Ascending aorta (tissue), 2 donors: Measurements from ENCODE around the gene JAZF1. TPM values are rescaled to one million over a fixed set of nuclear protein-coding genes. Genes with fewer than 3 reads are reported as not detected.

ENCODE experiments used
- DNase-seq, 2 donors: peaks; one replicate each; pipeline ENCODE4 v3.0.0-alpha.2; 2019; ENCODE audit warnings: low spot score in 2 of 2
- H3K27ac ChIP-seq, 2 donors: fragments of 200-600 bp; sonication (generic); one replicate each; pipeline ENCODE4 v1.5.1; 2016 to 2017; ENCODE audit warnings: mild to moderate bottlenecking in 1 of 2
- H3K27me3 ChIP-seq: fragments of 200-600 bp; sonication (generic); one replicate; pipeline ENCODE4 v1.5.1; 2017
- H3K36me3 ChIP-seq, 2 donors: fragments of 200-600 bp; sonication (generic); one replicate each; pipeline ENCODE4 v1.5.1; 2016
- H3K4me1 ChIP-seq, 2 donors: fragments of 200-600 bp; sonication (generic); one replicate each; pipeline ENCODE4 v1.5.1; 2016 to 2017; ENCODE audit warnings: mild to moderate bottlenecking in 1 of 2
- H3K4me3 ChIP-seq, 2 donors: fragments of 200-600 bp; sonication (generic); one replicate each; pipeline ENCODE4 v1.5.1; 2016 to 2017; ENCODE audit warnings: mild to moderate bottlenecking in 1 of 2
- H3K9me3 ChIP-seq, 2 donors: fragments of 200-600 bp; sonication (generic); one replicate each; pipeline ENCODE4 v1.5.1; 2016
- CTCF ChIP-seq, 3 experiments: fragments of 200-600 bp in 2 of 3; fragments of 450-650 bp in 1 of 3; sonication (generic) in 2 of 3; IDR thresholded peaks; one replicate each; pipeline ENCODE4 v1.5.1; 2016 to 2019; ENCODE audit warnings: antibody characterized with exemption in 3 of 3, mild to moderate bottlenecking in 1 of 3, moderate library complexity in 1 of 3
- intact Hi-C: fragments of 100-400 bp; cut with DNase I; formaldehyde crosslinking; loops from one replicate; pipeline ENCODE4 v1.15.1; 2023
- total RNA-seq: library from RNA; depleted of rRNA; stranded (reverse); fragments of >200 nt; gene quantifications from one replicate; pipeline ENCODE4 v1.1.0, GENCODE V29; 2016

Gene JAZF1
- total RNA-seq, 1 donor from 2014 or later, result 37.7 TPM

GRCh38 chr7:28181416-28181815, 821 bp upstream of the JAZF1 start:
- H3K4me1 ChIP-seq, result peaks cover 0 to 11% of the 10 kb centered on the region in 2 donors
- no peaks in the 10 kb centered on the region for H3K36me3 ChIP-seq
- no peaks in the 10 kb centered on the region for H3K27me3 ChIP-seq
- peak overlapping the region; percentile 91 to 100 for H3K4me3 ChIP-seq
- no peak for TF ChIP-seq CTCF (IDR thresholded peaks at IDR 0.05)
- no peaks in the 10 kb centered on the region for H3K9me3 ChIP-seq
- intact Hi-C loops, result no loop called here
- no peak for DNase-seq
- H3K27ac ChIP-seq, result peak overlapping the region in 1 of 2 donors; percentile 89

DNA sequence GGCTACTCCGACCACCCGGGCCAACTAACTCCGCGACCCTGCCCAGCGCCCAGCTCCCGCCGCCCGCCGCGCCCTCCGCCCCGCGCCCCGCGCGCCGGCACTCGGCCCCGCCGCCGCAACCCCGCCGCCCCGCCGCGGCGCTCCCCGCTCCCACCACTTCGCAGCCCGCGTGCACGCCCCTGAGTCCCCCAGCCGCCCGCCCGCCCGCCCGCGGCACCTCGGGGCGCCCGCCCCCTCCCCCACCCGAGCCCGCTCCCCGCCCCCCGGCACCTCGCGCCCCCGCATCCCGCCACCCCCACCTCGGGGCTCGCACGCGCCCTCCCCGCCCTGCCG, 598 bp downstream of the JAZF1 start:
- no peaks in the 10 kb centered on the region for H3K27me3 ChIP-seq
- no peaks in the 10 kb centered on the region for H3K36me3 ChIP-seq
- intact Hi-C loops, result no loop called here
- peak overlapping the region; percentile 91 to 100 for H3K4me3 ChIP-seq
- TF ChIP-seq CTCF (IDR thresholded peaks at IDR 0.05), result no peak
- peak overlapping the region; percentile 84 to 89 for H3K27ac ChIP-seq
- no peak for DNase-seq
- H3K9me3 ChIP-seq, result no peaks in the 10 kb centered on the region
- H3K4me1 ChIP-seq, result peaks cover 0 to 11% of the 10 kb centered on the region in 2 donors

DNA sequence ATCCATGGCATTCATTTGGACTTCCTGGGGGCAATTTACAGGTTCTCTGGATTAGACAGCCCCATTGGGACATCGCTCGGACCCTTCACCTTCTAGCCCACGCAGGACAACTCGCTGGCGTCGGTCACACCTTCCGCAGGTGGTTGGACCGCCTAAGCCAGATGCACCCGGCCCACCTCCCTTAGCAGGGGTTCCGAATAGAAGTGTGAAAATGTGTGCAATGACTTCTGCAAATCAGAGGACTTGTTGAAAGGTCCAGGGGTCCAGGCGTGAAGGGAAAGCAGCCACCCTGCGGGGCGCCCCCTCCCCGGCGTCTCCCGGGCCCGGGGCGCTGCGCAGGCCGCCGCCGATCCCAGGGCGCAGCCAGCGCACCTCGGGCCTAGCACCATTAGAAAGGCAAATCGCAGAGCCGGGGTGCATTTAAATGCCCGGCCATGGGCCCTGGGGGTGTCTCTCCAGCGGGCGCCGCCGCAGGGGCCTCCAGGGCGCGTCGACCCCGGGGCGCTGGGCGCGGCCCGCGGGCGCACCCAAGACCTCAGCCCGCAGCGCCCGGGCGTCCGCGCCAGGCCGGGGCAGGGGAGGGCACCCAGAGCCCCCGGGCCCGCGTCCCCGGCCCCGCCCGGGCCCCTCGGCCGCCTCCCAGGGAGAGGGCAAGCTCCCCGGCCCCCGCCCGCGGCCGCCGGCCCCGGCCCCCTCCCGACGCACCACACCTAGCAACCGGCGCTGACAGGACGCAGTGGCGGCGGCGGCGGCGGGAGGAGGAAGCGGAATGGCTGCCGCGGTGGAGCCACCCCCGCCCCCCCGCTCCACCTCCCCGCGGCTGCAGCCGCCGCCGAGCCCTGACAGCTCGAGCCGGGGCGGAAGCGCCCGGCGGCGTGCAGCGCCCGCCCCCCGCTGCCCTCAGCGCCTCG, 1.2 kb downstream of the JAZF1 start:
- peak overlapping the region; percentile 91 to 100 for H3K4me3 ChIP-seq
- H3K27ac ChIP-seq, result peak overlapping the region; percentile 67 to 89
- peak in 1 of 2 donors; percentile 85 for DNase-seq
- H3K36me3 ChIP-seq, result no peaks in the 10 kb centered on the region
- intact Hi-C loops, result loop anchor here (5.0 kb wide), 2 partner anchors 72 to 142 kb away; no protein-coding TSS in a partner anchor
- peaks cover 0 to 11% of the 10 kb centered on the region in 2 donors for H3K4me1 ChIP-seq
- no peaks in the 10 kb centered on the region for H3K9me3 ChIP-seq
- no peaks in the 10 kb centered on the region for H3K27me3 ChIP-seq
- no peak for TF ChIP-seq CTCF (IDR thresholded peaks at IDR 0.05)

GRCh38 chr7:28178599-28178998, 2.0 kb downstream of the JAZF1 start:
- peak overlapping the region; percentile 67 to 89 for H3K27ac ChIP-seq
- H3K9me3 ChIP-seq, result no peaks in the 10 kb centered on the region
- DNase-seq, result no peak
- peaks cover 0 to 11% of the 10 kb centered on the region in 2 donors for H3K4me1 ChIP-seq
- H3K4me3 ChIP-seq, result peak overlapping the region; percentile 91 to 100
- no peak for TF ChIP-seq CTCF (IDR thresholded peaks at IDR 0.05)
- no peaks in the 10 kb centered on the region for H3K36me3 ChIP-seq
- intact Hi-C loops, result loop anchor here (5.0 kb wide), 2 partner anchors 71 to 141 kb away; no protein-coding TSS in a partner anchor
- no peaks in the 10 kb centered on the region for H3K27me3 ChIP-seq

- Histone ChIP-seq H3K27me3 (no peaks in the 10 kb centered on the region), H3K4me3 (no peak overlapping the region), H3K4me1 (peaks cover 0 to 11% of the 10 kb centered on the region in 2 donors), H3K36me3 (no peaks in the 10 kb centered on the region), H3K9me3 (no peaks in the 10 kb centered on the region), H3K27ac (no peak overlapping the region)
- intact Hi-C loops, result loop anchor here (5.0 kb wide), 2 partner anchors 71 to 141 kb away; no protein-coding TSS in a partner anchor
- no peak for DNase-seq
- TF ChIP-seq CTCF (IDR thresholded peaks at IDR 0.05), result no peak
Measured at GRCh38 chr7:28177836-28178235, 2.8 kb downstream of the JAZF1 start.
